ENCODE data around the gene GTF3C2. TPM values are rescaled to one million over a fixed set of nuclear protein-coding genes. Genes with fewer than 3 reads are reported as not detected.
"Not testable (repeated sequence)": the region's sequence is repeated elsewhere in the genome, so short reads cannot be mapped to it uniquely, and the experiment has no call there.

Gene GTF3C2
- polyA plus RNA-seq, 1 donor, result 27.0 TPM

GRCh38 chr2:27372937-27373336 is 16.4 kb upstream of the GTF3C2 start:
- DNase-seq (ENCODE audit: low read depth), result no peak

GRCh38 chr2:27370816-27371620 is 14.5 kb upstream of the GTF3C2 start:
- no peak for DNase-seq (ENCODE audit: low read depth)

DNA sequence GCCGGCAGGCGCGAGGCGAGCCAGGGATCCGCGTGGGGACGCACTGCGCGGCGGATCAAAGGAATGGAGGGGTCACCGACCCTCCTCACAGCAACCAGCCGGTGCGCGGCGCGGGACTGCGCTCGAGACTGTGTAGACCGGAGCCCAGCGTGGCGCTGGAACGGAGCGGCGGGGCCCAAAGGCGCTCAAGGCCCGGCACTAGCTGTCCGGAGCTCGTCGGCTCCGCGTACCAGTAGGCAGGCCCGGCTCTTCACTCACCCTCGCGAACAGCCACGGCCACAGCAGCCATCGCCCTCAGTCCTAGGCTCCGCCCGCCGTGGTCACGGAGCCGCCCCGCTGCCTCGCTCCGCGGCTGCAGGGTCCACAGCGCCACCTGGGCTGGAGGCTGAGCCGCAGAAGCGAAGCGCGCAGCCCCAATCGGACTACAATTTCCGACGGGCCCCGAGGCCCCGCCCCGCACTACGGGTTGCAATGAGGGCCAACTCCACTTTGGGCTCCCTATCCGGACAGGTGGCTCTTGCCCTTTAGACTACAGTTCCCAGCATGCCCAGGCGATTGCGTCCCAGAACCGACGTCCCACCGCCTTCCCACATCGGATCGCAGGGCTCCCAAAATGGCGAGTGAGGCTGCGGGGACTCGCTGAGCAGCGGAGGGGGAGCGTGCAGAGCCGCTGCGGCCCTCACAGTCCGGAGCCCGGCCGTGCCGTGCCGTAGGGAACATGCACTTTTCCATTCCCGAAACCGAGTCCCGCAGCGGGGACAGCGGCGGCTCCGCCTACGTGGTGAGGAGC is 13.7 kb upstream of the GTF3C2 start, which contains the start of the genes EIF2B4 and SNX17:
TSS of gene EIF2B4 (minus strand) at position 313 of the 790 bp plus-strand sequence. CDS start at position 289, 24 bp downstream.
TSS of gene SNX17 (plus strand) at position 591 of the 790 bp plus-strand sequence. CDS start at position 719, 128 bp downstream.
- DNase-seq (ENCODE audit: low read depth), result peak; percentile 98

- no peak for DNase-seq (ENCODE audit: low read depth)
Observed at GRCh38 chr2:27369471-27370025, 13.0 kb upstream of the GTF3C2 start.

DNA sequence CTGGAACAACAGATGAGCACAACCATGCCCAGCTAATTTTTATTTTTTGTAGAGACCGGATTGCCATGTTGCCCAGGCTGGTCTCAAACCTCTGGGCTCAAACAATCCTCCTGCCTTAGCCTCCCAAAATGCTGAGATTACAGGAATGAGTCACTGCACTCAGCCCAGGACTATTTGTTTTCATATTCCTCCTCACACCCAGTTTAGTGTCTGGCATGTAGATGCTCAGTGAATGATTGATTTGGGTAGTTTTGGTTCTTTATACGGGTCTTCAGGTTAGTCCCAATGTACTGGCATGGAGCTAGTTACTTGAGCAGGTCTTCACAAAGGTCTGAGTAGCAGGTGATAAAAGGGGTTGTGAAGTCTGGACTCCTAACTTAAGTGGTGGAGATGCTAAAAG is 7.4 kb upstream of the GTF3C2 start:
- no peak for DNase-seq (ENCODE audit: low read depth)

GRCh38 chr2:27362678-27363420 is 6.3 kb upstream of the GTF3C2 start:
- no peak for DNase-seq (ENCODE audit: low read depth)

- no peak for DNase-seq (ENCODE audit: low read depth)
Observed at GRCh38 chr2:27356056-27356381, 545 bp downstream of the GTF3C2 start.

DNA sequence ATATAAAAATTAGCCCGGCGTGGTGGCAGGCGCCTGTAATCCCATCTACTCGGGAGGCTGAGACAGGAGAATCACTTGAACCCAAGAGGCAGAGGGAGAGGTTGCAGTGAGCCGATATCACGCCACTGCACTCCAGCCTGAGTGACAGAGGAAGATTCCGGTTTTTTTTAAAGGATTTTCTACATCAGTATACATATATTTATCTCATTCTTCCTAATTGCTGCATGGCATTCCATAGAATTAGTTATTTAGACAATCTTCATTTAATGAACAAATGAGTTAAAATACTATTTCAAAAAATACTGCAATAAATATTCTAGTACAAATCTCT is 2.0 kb downstream of the GTF3C2 start:
- no peak for DNase-seq (ENCODE audit: low read depth)

GRCh38 chr2:27353762-27354596 is 2.6 kb downstream of the GTF3C2 start:
- DNase-seq (ENCODE audit: low read depth), result no peak

- DNase-seq (ENCODE audit: low read depth), result not testable (repeated sequence)
Observed at GRCh38 chr2:27353386-27353761, 3.2 kb downstream of the GTF3C2 start.

DNA sequence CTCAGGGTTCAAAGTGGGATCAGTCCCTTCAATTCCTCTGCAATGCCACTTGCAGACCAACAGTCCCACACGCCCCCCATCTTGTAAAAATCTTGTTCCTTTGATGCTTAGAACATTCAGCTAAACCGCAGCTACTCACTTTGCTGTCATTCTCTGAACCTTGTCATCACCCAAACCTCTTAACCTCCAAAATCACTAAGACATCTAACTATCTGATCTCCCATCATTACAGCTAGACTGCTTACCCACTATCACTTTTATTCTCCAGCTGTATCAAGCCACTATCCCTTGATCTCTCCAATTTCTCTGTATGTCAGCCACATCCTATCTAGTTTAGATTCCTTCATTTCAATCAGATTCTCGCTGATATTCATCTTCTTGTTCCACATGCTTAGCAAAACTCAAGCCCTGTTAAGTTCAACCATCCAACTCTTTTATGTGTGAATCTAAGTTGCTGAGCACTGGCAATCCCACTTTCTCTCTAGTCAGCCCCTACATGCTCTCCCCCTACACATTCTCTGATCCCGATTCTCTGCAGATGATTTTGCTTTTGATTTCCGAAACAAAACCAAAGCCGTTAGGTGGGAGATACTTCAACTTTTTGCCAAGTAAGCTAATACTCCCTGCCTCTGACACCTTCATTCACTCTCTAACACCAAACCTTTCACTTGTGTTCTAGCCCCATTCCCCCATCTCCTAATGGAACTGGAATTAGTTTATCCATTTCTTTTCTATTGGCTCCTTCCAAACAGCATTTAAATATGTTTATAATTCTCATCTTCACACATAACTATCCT is 4.6 kb downstream of the GTF3C2 start:
- no peak for DNase-seq (ENCODE audit: low read depth)

DNA sequence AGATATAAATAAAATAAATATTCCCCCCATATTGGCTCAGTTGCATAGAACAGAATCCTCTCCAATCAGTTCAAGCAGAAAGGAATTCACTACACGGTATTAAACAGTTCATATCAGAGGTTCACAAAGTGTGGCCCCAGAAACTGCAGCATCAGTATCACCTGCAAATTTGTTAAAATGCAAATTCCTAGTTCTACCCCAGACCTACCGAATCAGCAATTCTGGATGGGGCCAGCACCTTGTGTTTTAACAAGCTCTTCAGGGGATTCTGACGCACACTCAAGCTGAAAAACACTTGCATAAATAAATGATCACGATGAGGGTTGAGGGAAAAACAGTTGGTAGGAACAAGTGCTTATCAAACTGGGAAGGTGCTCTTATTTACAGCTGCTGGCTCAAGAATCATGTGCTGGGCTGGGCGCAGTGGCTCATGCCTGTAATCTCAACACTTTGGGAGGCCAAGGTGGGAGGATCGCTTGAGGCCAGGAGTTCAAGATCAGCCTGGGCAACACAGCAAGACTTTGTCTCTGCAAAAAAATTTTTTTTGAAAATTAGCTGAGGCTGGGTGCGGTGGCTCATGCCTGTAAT is 6.4 kb downstream of the GTF3C2 start:
- DNase-seq (ENCODE audit: low read depth), result no peak

GRCh38 chr2:27347641-27348040 is 8.9 kb downstream of the GTF3C2 start:
- DNase-seq (ENCODE audit: low read depth), result no peak

DNA sequence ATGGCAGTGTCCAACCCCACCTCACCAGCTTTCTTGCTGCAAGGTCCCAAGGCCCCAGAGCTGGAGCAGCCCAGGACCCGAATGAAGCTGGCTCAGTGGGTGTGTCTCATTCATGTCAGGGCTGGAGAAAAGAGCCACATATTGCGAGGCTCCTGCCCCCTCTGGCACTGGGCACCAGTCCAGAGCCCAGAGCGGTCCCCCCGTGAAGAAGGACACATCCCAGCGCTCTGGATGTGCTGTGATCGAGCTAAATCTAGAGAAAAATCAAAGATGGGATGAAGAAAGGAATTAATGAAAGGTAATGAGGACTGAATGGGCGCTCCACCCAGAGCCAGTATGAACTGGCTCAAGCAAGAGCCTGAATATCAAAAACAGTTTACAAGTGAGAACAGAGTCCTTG is 20.4 kb downstream of the GTF3C2 start:
- no peak for DNase-seq (ENCODE audit: low read depth)

- no peak for DNase-seq (ENCODE audit: low read depth)
Observed at GRCh38 chr2:27335311-27335710, 21.3 kb downstream of the GTF3C2 start.

GRCh38 chr2:27324720-27325119 is 31.8 kb downstream of the GTF3C2 start:
- DNase-seq (ENCODE audit: low read depth), result no peak

DNA sequence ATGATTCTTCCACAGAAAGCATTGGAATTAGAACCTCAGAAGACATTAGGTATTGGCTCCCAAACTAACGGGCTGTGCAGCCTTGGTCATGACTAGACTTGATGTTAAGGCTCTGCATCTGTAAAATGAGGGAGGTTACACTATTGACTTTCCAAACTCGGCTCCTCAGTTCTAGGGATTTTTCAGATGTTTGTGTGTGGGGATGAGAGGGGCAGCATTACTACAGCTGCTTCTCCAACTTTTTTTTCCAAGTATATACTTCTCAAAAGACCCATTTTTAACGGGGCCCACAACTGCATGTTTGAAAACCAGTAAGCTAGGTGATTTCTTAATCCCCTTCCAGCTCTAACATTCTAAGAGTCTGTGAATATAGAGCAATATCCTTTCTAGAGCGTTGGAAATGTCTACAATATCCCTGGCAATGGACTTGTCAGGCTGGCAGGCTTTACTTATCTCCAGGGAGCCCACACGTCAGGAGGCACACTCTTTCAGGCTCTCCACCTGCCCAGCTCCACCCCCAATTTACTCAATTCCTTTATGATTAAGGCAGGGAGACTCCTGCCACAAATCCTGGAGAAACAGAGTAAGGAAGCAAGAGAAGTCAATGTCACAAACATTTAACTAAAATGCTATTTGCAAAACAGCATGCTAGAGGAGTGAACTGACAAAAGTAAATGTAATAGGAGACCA is 32.8 kb downstream of the GTF3C2 start:
- no peak for DNase-seq (ENCODE audit: low read depth)

- DNase-seq (ENCODE audit: low read depth), result peak; percentile 77
Observed at GRCh38 chr2:27322766-27323595, 33.6 kb downstream of the GTF3C2 start, which contains the start of gene MPV17. TSS of gene MPV17 (minus strand) at chr2:27323097. CDS start at chr2:27322517, 580 bp downstream.
